HEK293 (cell line): ENCODE results near the gene OR10A3.

Experiments used
- BCL11A ChIP-seq: fragments of 450-650 bp; formaldehyde crosslinking; IDR thresholded peaks from 2 replicates; pipeline ENCODE4 v1.5.1; 2016; ENCODE audit warnings: low read depth, missing biosample characterization, missing genetic modification characterization
- PRDM10 ChIP-seq: fragments of 450-650 bp; formaldehyde crosslinking; IDR thresholded peaks from 2 replicates; pipeline ENCODE4 v1.5.1; 2016; ENCODE audit warnings: missing biosample characterization, missing genetic modification characterization
- ZNF248 ChIP-seq: fragments of 450-650 bp; formaldehyde crosslinking; IDR thresholded peaks from 2 replicates; pipeline ENCODE4 v1.5.1; 2017; ENCODE audit warnings: missing biosample characterization, missing genetic modification characterization
- ZNF354C ChIP-seq: fragments of 450-650 bp; formaldehyde crosslinking; IDR thresholded peaks from 2 replicates; pipeline ENCODE4 v1.5.1; 2016; ENCODE audit warnings: missing biosample characterization, missing genetic modification characterization, low read depth, borderline replicate concordance
- TF ChIP-seq, protein P1 (sequence below): fragments of 450-650 bp; formaldehyde crosslinking; IDR thresholded peaks from 2 replicates; pipeline ENCODE4 v1.5.1; 2016; ENCODE audit warnings: missing biosample characterization, missing genetic modification characterization

DNA sequence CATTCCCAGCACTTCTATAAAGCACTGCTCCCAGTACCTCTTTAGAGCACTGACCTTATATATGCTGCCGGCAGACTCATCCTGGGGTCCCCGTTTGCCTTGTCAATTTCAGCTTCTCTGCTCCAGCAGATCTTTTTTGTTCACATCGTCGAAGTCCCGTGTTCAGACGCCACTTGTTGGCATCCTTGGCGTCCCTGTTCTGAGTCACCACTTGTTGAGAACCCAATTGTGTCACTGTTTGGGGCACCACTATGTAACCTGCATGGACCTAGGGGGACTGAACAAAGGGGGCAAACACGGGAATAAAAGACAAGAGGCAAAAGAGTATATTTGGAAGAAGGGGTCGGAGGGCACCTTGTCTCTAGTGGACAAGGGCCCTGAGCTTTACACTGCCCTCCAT is 36.0 kb downstream of the OR10A3 start:
- no peak for TF ChIP-seq PRDM10 (tag by site-specific recombination)
- no peak for TF ChIP-seq ZNF248 (tag by site-specific recombination)
- TF ChIP-seq, protein P1, sequence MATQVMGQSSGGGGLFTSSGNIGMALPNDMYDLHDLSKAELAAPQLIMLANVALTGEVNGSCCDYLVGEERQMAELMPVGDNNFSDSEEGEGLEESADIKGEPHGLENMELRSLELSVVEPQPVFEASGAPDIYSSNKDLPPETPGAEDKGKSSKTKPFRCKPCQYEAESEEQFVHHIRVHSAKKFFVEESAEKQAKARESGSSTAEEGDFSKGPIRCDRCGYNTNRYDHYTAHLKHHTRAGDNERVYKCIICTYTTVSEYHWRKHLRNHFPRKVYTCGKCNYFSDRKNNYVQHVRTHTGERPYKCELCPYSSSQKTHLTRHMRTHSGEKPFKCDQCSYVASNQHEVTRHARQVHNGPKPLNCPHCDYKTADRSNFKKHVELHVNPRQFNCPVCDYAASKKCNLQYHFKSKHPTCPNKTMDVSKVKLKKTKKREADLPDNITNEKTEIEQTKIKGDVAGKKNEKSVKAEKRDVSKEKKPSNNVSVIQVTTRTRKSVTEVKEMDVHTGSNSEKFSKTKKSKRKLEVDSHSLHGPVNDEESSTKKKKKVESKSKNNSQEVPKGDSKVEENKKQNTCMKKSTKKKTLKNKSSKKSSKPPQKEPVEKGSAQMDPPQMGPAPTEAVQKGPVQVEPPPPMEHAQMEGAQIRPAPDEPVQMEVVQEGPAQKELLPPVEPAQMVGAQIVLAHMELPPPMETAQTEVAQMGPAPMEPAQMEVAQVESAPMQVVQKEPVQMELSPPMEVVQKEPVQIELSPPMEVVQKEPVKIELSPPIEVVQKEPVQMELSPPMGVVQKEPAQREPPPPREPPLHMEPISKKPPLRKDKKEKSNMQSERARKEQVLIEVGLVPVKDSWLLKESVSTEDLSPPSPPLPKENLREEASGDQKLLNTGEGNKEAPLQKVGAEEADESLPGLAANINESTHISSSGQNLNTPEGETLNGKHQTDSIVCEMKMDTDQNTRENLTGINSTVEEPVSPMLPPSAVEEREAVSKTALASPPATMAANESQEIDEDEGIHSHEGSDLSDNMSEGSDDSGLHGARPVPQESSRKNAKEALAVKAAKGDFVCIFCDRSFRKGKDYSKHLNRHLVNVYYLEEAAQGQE (tag by site-specific recombination) = no peak
- no peak for TF ChIP-seq BCL11A
- no peak for TF ChIP-seq ZNF354C
